ENCODE data around the gene TLCD3B. TPM values are rescaled to one million over a fixed set of nuclear protein-coding genes. Genes with fewer than 3 reads are reported as not detected.

TLCD3B gene
- total RNA-seq, 4 donors from 2014 or later: not detected

- Histone ChIP-seq H3K36me3 (peaks cover 12 to 100% (median 57%) of the 10 kb centered on the region in 3 donors), H3K9me3 (no peaks in the 10 kb centered on the region), H3K4me1 (no peaks in the 10 kb centered on the region), H3K27ac (no peak overlapping the region), H3K4me3 (no peak overlapping the region), H3K27me3 (no peaks in the 10 kb centered on the region)
- DNase-seq (ENCODE audit: low spot score in 2 of 2): no peak
- TF ChIP-seq EP300 (IDR thresholded peaks at IDR 0.05) (no peak), POLR2A (IDR thresholded peaks at IDR 0.05) (no peak)
- TF ChIP-seq, protein P1, sequence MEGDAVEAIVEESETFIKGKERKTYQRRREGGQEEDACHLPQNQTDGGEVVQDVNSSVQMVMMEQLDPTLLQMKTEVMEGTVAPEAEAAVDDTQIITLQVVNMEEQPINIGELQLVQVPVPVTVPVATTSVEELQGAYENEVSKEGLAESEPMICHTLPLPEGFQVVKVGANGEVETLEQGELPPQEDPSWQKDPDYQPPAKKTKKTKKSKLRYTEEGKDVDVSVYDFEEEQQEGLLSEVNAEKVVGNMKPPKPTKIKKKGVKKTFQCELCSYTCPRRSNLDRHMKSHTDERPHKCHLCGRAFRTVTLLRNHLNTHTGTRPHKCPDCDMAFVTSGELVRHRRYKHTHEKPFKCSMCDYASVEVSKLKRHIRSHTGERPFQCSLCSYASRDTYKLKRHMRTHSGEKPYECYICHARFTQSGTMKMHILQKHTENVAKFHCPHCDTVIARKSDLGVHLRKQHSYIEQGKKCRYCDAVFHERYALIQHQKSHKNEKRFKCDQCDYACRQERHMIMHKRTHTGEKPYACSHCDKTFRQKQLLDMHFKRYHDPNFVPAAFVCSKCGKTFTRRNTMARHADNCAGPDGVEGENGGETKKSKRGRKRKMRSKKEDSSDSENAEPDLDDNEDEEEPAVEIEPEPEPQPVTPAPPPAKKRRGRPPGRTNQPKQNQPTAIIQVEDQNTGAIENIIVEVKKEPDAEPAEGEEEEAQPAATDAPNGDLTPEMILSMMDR (IDR thresholded peaks at IDR 0.05): no peak
- 86% methylated on average over 4 to 5 of the region's 5 CpGs for WGBS, 2 donors
These were observed 44.1 kb downstream of the TLCD3B start for GRCh38 chr16:29986931-29987330.

- 89 to 92% methylated on average over 16 to 20 of the region's 20 CpGs for WGBS, 2 donors
- Histone ChIP-seq H3K27ac (no peak overlapping the region), H3K4me1 (no peaks in the 10 kb centered on the region), H3K4me3 (no peak overlapping the region), H3K27me3 (no peaks in the 10 kb centered on the region), H3K9me3 (no peaks in the 10 kb centered on the region), H3K36me3 (peaks cover 12 to 100% (median 63%) of the 10 kb centered on the region in 3 donors)
- DNase-seq (ENCODE audit: low spot score in 2 of 2): no peak
- TF ChIP-seq EP300 (IDR thresholded peaks at IDR 0.05) (no peak), POLR2A (IDR thresholded peaks at IDR 0.05) (no peak)
- TF ChIP-seq, protein P1 (IDR thresholded peaks at IDR 0.05): no peak
These were observed 44.8 kb downstream of the TLCD3B start for GRCh38 chr16:29986231-29986630.

- no peak overlapping the region for H3K27ac ChIP-seq
- TF ChIP-seq EP300 (IDR thresholded peaks at IDR 0.05) (no peak), POLR2A (IDR thresholded peaks at IDR 0.05) (no peak)
- TF ChIP-seq, protein P1 (IDR thresholded peaks at IDR 0.05): no peak
- no peak overlapping the region for H3K4me3 ChIP-seq
- no peaks in the 10 kb centered on the region for H3K9me3 ChIP-seq
- WGBS, 2 donors: 91 to 95% methylated on average over 28 of the region's 28 CpGs
- no peaks in the 10 kb centered on the region for H3K27me3 ChIP-seq
- no peaks in the 10 kb centered on the region for H3K4me1 ChIP-seq
- no peak for DNase-seq (ENCODE audit: low spot score in 2 of 2)
- H3K36me3 ChIP-seq: peaks cover 12 to 100% (median 55%) of the 10 kb centered on the region in 3 donors
These were observed 45.7 kb downstream of the TLCD3B start for GRCh38 chr16:29985271-29985811.

- H3K27ac ChIP-seq: no peak overlapping the region
- TF ChIP-seq, protein P1 (IDR thresholded peaks at IDR 0.05): no peak
- TF ChIP-seq EP300 (IDR thresholded peaks at IDR 0.05) (no peak), POLR2A (IDR thresholded peaks at IDR 0.05) (no peak)
- 85 to 90% methylated on average over 5 of the region's 5 CpGs for WGBS, 2 donors
- H3K4me1 ChIP-seq: no peaks in the 10 kb centered on the region
- no peak overlapping the region for H3K4me3 ChIP-seq
- H3K9me3 ChIP-seq: no peaks in the 10 kb centered on the region
- peaks cover 12 to 100% (median 55%) of the 10 kb centered on the region in 3 donors for H3K36me3 ChIP-seq
- no peaks in the 10 kb centered on the region for H3K27me3 ChIP-seq
- DNase-seq (ENCODE audit: low spot score in 2 of 2): no peak
These were observed 46.3 kb downstream of the TLCD3B start for GRCh38 chr16:29984764-29985147.

DNA sequence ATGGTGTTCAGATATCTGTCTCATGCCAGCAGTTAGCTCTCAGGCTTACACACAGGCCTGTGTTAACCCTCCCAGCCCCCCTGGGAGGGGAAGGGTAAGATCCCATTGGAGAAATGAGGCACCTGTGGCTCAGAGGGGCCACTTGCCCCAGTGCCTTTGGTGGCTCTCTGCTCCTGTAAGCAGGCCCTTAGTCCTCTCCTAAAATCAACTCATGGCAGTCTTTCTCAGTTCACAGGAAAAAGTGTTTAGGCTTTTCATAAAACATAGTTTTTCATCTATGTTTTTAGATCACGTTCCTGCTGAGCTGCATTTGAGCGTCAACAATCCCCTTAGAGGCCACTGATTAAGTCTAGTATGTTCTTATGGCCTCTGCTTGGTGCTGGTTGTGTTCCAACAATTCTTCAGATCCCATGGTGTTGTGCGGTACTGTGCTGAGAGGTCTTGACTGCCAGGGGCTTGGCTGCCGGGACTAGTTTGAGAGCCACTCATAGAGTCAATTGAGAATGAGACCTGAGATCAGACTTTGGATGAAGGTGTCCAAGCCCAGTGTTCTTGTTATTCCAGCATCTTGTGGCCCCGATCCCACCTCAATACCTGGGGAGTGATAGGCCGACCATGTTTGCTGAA is 46.8 kb downstream of the TLCD3B start:
- WGBS, 2 donors: 82 to 92% methylated on average over 6 of the region's 6 CpGs
- DNase-seq (ENCODE audit: low spot score in 2 of 2): no peak

More for the DNA sequence above, 46.8 kb downstream of the TLCD3B start:
- H3K4me3 ChIP-seq: no peak overlapping the region
- no peaks in the 10 kb centered on the region for H3K4me1 ChIP-seq
- H3K27me3 ChIP-seq: no peaks in the 10 kb centered on the region
- H3K9me3 ChIP-seq: no peaks in the 10 kb centered on the region
- H3K36me3 ChIP-seq: peaks cover 9 to 100% (median 58%) of the 10 kb centered on the region in 3 donors
- TF ChIP-seq POLR2A (IDR thresholded peaks at IDR 0.05) (no peak), EP300 (IDR thresholded peaks at IDR 0.05) (no peak)
- TF ChIP-seq, protein P1 (IDR thresholded peaks at IDR 0.05): no peak
- no peak overlapping the region for H3K27ac ChIP-seq

Measured in tibial nerve (tissue), 4 donors.